Measurements from ENCODE around the gene RASGEF1B. TPM values are rescaled to one million over a fixed set of nuclear protein-coding genes. Genes with fewer than 3 reads are reported as not detected.
"Not testable (repeated sequence)": the region's sequence is repeated elsewhere in the genome, so short reads cannot be mapped to it uniquely, and the experiment has no call there.

RASGEF1B gene
- total RNA-seq, 1 donor = not detected

DNA sequence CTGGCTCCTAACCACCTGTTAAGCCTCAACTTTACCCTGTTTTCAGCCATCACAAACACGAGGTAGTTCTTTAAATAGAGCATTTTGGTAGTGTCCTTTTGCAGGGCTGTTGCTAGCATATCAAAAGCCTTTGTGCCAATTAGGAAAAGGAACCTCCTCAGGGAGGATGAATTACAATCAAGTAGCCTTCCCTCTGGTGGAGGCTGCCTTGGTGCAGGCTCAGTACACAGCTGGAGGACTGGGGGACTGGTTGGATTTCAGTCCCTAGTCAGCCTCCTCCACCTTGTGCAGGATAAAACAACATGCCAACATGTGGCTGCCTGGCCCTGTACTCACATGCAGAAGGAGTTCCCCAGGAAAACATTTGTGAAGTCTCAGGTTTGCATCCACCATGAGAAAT is 53.1 kb downstream of the RASGEF1B start:
- TF ChIP-seq, protein P1, sequence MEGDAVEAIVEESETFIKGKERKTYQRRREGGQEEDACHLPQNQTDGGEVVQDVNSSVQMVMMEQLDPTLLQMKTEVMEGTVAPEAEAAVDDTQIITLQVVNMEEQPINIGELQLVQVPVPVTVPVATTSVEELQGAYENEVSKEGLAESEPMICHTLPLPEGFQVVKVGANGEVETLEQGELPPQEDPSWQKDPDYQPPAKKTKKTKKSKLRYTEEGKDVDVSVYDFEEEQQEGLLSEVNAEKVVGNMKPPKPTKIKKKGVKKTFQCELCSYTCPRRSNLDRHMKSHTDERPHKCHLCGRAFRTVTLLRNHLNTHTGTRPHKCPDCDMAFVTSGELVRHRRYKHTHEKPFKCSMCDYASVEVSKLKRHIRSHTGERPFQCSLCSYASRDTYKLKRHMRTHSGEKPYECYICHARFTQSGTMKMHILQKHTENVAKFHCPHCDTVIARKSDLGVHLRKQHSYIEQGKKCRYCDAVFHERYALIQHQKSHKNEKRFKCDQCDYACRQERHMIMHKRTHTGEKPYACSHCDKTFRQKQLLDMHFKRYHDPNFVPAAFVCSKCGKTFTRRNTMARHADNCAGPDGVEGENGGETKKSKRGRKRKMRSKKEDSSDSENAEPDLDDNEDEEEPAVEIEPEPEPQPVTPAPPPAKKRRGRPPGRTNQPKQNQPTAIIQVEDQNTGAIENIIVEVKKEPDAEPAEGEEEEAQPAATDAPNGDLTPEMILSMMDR (IDR thresholded peaks at IDR 0.05; ENCODE audit: insufficient read depth, low read depth, low read length) = no peak
- DNase-seq (ENCODE audit: low read depth) = no peak
- no peak overlapping the region for H3K4me3 ChIP-seq (ENCODE audit: low read depth, low read length)

DNA sequence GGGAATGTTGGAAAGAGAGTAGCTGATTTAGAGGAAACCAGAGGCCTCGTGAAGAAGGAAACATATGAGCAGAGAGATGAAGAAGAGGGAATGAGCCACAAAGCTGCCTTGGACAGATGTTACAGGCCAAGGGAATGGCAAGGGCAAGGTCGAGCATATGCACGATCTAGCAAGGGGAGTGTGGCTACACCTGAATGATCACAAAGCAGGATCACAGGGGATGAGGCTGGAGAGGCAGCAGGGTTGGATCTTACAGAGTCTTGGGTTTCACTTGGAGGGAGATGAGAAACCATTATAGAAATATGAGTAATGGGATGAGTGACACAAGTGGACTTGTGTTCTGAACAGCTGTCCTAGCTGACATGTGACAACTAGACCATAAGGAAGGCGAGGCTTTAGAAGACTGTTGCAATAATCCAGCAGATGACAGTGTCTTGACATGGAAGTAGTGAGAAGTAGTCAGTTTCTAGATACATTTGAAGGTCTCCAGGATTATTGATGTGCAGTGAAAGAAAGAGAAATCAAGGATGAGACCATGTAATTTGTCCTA is 58.7 kb downstream of the RASGEF1B start:
- DNase-seq (ENCODE audit: low read depth) = no peak
- no peak overlapping the region for H3K4me3 ChIP-seq (ENCODE audit: low read depth, low read length)
- TF ChIP-seq, protein P1 (IDR thresholded peaks at IDR 0.05; ENCODE audit: insufficient read depth, low read depth, low read length) = no peak

DNA sequence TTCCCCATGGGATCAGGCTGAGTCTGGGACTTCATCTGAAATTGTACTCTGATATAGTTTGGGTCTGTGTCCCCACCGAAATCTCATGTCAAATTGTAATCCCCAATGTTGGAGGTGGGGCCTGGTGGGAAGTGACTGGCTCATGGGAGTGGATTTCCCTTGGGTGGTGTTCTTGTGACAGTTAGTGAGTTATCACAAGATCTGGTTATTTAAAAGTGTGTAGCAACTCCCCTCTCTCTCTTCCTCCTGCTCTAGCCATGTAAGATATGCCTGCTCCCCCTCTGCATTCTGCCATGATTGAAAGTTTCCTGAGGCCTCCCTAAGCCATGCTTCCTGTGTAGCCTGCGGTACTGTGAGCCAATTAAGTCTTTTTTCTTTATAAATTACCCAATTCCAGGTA is 61.0 kb downstream of the RASGEF1B start:
- DNase-seq (ENCODE audit: low read depth) = no peak
- H3K4me3 ChIP-seq (ENCODE audit: low read depth, low read length) = no peak overlapping the region
- TF ChIP-seq, protein P1 (IDR thresholded peaks at IDR 0.05; ENCODE audit: insufficient read depth, low read depth, low read length) = no peak

DNA sequence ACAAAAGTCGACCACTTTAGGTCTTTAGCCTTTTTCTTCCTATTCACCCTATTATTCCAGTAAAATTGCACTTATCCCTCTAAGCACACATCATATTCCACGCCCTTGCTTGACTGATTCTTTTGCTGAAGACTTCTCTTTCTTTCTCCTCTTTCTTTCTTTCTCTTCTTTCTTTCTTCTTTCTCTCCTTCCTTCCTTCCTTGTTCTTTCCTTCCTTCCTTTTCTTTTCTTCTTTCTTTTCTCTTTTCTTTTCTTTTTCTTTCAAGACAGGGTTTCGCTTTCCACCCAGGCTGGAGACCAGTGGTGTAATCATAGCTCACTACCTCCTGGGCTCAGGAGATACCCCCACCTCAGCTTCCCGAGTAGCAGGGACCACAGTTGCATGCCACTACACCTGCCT is 61.9 kb downstream of the RASGEF1B start:
- TF ChIP-seq, protein P1 (IDR thresholded peaks at IDR 0.05; ENCODE audit: insufficient read depth, low read depth, low read length) = no peak
- H3K4me3 ChIP-seq (ENCODE audit: low read depth, low read length) = no peak overlapping the region
- no peak for DNase-seq (ENCODE audit: low read depth)

DNA sequence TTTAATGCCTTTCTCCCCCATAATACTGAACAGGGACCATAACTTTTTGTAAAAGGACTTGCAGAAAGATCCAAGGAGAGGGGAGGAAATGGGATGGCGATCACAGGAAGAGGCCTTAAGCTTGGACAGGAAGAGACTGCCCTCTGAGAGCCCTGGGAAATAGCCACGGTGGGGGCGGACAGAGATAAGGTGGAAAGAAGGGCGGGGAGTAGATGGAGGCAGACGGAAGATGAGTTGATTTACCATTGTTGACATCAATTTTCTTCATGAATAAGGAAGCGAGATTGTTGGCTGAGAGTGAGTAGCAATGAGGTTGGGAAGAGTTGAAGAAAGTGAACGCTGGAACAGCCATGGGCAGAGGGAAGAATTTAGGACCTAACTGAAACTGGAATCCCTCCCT is 63.4 kb downstream of the RASGEF1B start:
- DNase-seq (ENCODE audit: low read depth) = no peak
- H3K4me3 ChIP-seq (ENCODE audit: low read depth, low read length) = no peak overlapping the region
- TF ChIP-seq, protein P1 (IDR thresholded peaks at IDR 0.05; ENCODE audit: insufficient read depth, low read depth, low read length) = no peak

DNA sequence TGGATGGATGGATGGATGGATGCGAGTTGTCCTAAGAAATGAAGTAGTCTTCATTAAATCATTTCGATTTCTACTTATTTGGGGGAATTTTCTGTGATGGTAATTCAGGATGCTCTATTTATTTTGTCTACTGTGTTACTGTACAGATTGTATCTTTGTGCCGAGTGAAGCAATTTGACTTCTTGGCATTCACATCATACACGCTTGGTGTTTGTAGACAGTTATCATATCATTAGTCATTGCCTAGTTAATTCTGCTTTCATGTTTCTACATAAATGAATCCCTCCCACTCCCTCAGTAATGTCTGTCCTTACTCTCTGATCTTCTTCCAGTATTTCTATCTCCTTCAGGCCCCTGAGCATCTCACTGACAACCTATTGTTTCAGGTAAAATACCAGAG is 64.0 kb downstream of the RASGEF1B start:
- H3K4me3 ChIP-seq (ENCODE audit: low read depth, low read length) = no peak overlapping the region
- TF ChIP-seq, protein P1 (IDR thresholded peaks at IDR 0.05; ENCODE audit: insufficient read depth, low read depth, low read length) = no peak
- DNase-seq (ENCODE audit: low read depth) = no peak

DNA sequence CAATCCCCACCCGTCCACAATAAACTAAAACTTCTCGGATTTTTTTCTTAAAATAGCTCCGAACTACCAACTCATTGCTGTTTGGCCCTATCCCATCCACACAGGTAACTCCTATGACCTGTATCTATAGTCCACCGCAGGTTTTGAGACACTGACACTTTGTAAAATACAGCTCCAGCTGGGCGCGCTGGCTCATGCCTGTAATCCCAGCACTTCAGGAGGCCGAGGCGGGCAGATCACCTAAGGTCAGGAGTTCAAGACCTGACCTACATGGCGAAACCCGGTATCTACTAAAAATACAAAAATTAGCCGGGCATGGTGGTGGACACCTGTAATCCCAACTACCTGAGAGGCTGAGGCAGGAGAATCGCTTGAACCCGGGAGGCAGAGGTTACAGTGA is 65.2 kb downstream of the RASGEF1B start:
- not testable (repeated sequence) for H3K4me3 ChIP-seq (ENCODE audit: low read depth, low read length); DNase-seq (ENCODE audit: low read depth)
